HG02642 (cell line): Measurements from ENCODE around the gene COL4A6.

ENCODE experiments used
- ATAC-seq: cut with Tn5 transposase; IDR thresholded peaks from one replicate; pipeline ENCODE4 v1.9.1; 2021; ENCODE audit warnings: mild to moderate bottlenecking; ENCODE audit not compliant: unreplicated experiment, poor library complexity

Gene COL4A6

GRCh38 chrX:108223585-108223984, 214.6 kb downstream of the COL4A6 start:
- no peak for ATAC-seq

GRCh38 chrX:108221301-108221864, 216.8 kb downstream of the COL4A6 start:
- no peak for ATAC-seq

- ATAC-seq, result no peak
Observed at GRCh38 chrX:108219949-108220601, 218.1 kb downstream of the COL4A6 start.

DNA sequence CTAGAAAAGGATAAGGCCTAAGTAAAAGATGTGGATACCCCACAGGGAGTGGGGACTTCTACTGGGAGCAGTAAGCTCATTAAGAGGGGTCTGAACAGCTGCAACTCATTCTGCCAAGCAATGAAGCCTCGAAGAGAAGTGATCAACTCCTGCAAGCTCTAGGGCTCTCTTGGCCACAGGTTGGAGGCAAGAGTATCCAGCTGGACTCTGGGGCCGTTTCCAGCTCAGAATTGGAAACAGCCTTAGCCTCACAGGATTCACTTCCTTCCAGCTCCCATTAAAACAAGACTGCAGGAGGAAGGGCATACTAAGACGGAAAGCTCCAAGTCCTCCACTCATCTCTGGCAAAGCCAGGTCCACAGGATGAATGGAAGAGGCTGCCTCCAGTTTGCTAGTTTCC, 220.3 kb downstream of the COL4A6 start:
- no peak for ATAC-seq

- no peak for ATAC-seq
Observed at GRCh38 chrX:108216919-108217571, 221.2 kb downstream of the COL4A6 start.

- ATAC-seq, result no peak
Observed at GRCh38 chrX:108216405-108216804, 221.8 kb downstream of the COL4A6 start.

DNA sequence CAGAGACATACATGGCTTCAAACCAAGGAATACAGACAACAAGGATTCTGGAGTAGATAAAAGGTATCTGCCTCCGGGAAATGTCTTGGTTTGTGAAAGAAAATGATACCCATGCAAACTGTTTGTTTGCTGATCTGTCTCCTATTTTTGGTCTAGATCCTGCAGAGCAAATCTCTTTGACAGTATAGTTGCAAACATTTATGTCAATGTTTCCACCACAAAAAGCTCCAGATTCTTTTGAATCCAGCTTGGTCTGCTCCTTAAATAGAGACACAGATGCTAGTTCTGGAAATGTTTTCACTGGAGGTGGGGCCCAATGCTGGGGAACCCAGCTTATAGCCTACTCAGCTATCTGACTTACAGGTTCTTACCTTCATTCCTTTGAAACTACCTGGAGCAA, 226.9 kb downstream of the COL4A6 start:
- no peak for ATAC-seq

GRCh38 chrX:108209006-108209554, 229.1 kb downstream of the COL4A6 start:
- no peak for ATAC-seq

DNA sequence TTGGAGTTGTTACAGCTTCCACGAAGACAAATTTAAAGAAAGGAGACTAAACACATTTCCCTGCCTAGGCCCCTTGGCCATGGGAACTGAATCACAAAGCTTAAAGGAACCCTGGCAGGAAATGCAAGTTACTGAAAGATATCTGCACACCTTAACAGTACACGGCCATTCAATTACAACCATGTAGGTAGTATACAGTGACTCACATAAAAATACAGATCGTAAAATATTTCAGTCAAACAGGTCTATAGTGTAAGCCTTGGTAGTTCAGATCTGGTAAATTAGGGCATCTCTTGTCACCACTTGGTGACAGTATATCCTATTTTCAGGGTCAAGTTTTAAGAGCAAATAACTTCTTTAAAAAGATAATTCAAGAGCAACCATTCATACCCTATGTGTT, 234.7 kb downstream of the COL4A6 start:
- no peak for ATAC-seq

DNA sequence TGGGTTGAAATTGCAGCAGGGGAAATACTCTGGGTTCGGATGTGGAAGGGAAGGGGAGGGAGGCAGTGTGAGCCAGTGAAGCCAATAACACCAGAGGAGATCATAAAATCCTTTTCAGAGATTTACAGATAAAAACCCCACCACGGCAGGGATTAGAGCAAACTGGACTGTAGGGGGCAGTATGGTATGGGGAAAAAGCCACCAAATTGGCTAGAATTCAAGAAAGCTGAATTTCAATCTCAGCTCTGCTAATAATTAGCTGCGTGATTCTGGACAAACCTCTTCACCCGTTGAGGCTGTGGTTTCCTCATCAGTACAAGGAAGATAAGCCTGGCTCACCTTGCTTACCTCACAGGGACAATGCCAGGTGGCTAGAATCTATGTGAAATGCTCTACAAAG, 238.5 kb downstream of the COL4A6 start:
- peak; percentile 54 for ATAC-seq

DNA sequence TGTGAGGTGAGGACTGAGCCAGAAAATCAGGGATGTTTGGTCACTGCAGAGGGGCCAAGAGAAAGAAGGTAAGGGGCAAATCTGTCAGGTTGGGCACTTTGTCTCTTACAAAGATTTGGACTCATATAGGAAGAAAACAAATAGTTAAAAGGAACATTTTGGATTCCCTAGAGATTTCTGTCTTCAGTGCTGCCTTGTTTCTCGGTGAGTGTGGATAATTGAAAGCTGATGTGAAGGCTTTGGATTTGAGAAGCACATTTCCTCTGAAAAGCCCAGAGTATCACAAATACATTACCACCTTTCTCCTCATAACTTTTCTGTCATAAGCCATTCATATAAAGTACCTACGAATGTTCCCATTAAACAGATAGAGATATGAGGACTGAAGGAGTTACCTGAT, 239.2 kb downstream of the COL4A6 start:
- ATAC-seq, result no peak

DNA sequence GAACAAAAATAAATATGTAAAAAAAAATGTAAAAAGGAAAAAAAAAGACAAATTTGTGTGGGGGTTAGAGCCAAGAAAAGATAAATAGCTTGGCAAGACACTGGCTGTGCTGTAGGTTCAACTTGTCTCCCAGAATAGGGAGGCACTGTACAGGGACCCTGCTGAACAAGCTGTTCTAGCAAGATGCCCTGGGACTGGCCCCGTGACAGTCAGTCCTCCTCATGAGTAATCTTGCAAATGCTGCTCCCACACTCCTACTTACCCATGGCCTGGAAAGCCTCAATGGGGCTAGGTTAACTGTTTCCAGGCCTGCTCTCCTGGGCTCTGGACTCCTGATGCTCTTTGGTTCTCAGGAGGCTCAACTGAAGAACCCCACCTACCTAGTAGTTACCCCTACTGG, 239.8 kb downstream of the COL4A6 start:
- no peak for ATAC-seq

- ATAC-seq, result no peak
Observed at GRCh38 chrX:108186811-108187210, 251.4 kb downstream of the COL4A6 start.

DNA sequence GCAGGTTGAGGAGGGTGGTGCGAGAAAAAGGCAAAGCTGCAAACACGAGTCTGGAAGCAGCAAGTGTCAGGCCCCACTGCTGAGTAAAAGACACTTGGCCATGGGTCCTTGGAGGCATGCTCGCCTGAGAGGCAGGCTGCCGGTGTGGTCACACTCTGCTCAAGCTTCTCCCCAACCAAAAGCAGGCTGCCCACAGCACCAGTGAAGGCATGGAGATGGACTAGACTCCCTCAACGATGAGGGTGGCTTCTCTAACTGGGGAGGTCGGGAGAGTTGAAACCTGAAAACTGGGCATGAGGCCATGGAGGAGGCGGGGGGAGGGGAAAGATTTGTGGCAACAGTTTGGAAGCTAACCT, 260.1 kb downstream of the COL4A6 start:
- ATAC-seq, result no peak

- ATAC-seq, result no peak
Observed at GRCh38 chrX:108177351-108178142, 260.7 kb downstream of the COL4A6 start.

DNA sequence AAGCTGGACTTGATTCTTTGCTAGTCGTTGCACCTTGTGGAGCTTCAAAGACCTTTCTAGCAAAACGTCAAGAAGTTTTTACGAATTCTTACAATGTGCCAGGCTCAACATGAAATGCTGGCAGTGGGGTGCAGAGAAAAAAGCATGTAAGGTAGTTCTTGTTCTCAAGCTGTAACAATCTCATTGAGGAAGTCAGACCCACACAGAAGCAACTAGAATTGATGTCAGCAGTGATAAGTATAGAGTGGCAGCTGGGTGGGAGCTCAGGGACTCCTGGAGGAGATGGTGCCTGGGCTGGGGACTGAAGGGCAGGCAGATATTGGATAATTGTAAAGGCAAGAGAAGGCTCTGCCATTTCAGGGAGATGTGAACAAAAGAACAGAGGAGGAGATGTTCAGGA, 264.3 kb downstream of the COL4A6 start:
- no peak for ATAC-seq

DNA sequence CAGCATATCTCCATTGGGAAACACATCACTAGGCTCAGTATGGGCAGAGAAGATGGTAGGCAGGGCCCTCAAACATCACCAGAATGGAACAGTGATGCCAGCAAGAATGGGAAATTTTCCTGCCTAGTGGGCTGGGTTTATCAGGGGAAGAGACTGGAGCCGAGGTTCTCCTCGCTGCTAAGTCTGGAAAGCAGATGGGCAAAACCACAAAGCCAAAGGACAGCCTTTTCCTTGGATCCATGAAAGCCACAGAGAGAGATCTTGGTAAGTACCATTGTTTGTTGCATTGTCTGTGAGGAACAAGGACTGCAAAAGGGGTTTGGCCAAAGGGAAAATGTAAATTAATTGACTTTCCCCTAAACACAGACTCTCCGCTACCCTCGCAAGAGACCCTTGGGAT, 266.6 kb downstream of the COL4A6 start:
- ATAC-seq, result no peak

DNA sequence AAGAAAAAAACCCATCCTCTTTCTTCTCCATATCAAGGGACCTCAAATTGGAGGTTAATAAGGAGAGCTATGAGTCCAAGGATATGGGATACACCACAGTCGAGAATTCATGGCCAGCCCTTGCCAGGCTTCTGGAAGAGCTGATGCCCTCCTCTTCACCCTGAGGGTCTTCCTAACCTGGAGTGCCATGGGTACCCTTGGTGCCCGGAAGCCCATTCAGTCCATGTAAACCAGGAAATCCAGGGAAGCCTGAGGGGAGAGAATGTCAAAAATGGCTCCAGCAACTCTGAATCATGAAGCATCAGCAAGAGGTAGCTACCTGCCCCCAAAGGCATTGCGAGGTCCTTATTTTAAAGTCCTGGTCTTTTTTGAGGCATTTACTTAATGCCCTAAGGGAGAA, 268.5 kb downstream of the COL4A6 start:
- ATAC-seq, result no peak

GRCh38 chrX:108168961-108169740, 269.1 kb downstream of the COL4A6 start:
- ATAC-seq, result no peak

- no peak for ATAC-seq
Observed at GRCh38 chrX:108167211-108167872, 270.9 kb downstream of the COL4A6 start.
